Measurements from ENCODE around the gene TRPM2.

Gene TRPM2

GRCh38 chr21:44397431-44398031, 44.1 kb downstream of the TRPM2 start:
- Histone ChIP-seq H4K91ac (ENCODE audit: low read depth, low read length) (no peak overlapping the region), H2BK12ac (ENCODE audit: low read length) (no peak overlapping the region), H2AK5ac (ENCODE audit: low read length) (no peak overlapping the region), H3K18ac (ENCODE audit: low read length) (no peak overlapping the region), H3K36me3 (ENCODE audit: control insufficient read depth in 1 of 2, insufficient read depth in 2 of 2, low read length in 2 of 2) (no peaks in the 10 kb centered on the region), H2AFZ (ENCODE audit: insufficient read depth, low read length, poor library complexity) (no peak overlapping the region), H3K4me3 (ENCODE audit: low read depth, low read length) (peak overlapping the region; percentile 12), H3K27ac (ENCODE audit: low read depth, low read length) (no peak overlapping the region), H3K4me2 (ENCODE audit: low read length) (no peak overlapping the region), H3K23ac (ENCODE audit: low read length) (no peak overlapping the region), H3K4me1 (ENCODE audit: control insufficient read depth in 1 of 2, insufficient read depth in 2 of 2, low read length in 2 of 2) (peaks cover 7% of the 10 kb centered on the region in 2 experiments), H3K14ac (ENCODE audit: low read length) (no peak overlapping the region), H3K9ac (ENCODE audit: low read length) (no peak overlapping the region), H3K4ac (ENCODE audit: low read depth, low read length) (no peak overlapping the region), H2BK5ac (ENCODE audit: low read depth, low read length, poor library complexity) (no peak overlapping the region), H3K9me3 (ENCODE audit: insufficient read depth, low read depth, low read length) (peaks cover 20% of the 10 kb centered on the region), H4K12ac (ENCODE audit: low read depth, low read length) (no peak overlapping the region), H4K8ac (ENCODE audit: low read depth, low read length) (no peak overlapping the region), H3K79me1 (ENCODE audit: low read length) (peaks cover 3% of the 10 kb centered on the region), H2BK120ac (ENCODE audit: insufficient read depth, low read length, poor library complexity) (no peak overlapping the region), H3K79me2 (ENCODE audit: control insufficient read depth, insufficient read depth, low read length, poor library complexity) (no peaks in the 10 kb centered on the region), H3K27me3 (ENCODE audit: insufficient read depth, low read length) (no peaks in the 10 kb centered on the region)
- no peak for DNase-seq
- no CpG with 5 or more reads among the region's 22 CpGs for whole genome bisulfite sequencing (ENCODE audit: extremely low coverage, insufficient coverage, insufficient read length)

- Histone ChIP-seq H3K14ac (ENCODE audit: low read length) (no peak overlapping the region), H4K8ac (ENCODE audit: low read depth, low read length) (peak overlapping the region; percentile 44), H3K9ac (ENCODE audit: low read length) (no peak overlapping the region), H3K36me3 (ENCODE audit: control insufficient read depth in 1 of 2, insufficient read depth in 2 of 2, low read length in 2 of 2) (no peaks in the 10 kb centered on the region), H4K91ac (ENCODE audit: low read depth, low read length) (peak overlapping the region; percentile 50), H3K4me2 (ENCODE audit: low read length) (no peak overlapping the region), H2AK5ac (ENCODE audit: low read length) (no peak overlapping the region), H3K27ac (ENCODE audit: low read depth, low read length) (no peak overlapping the region), H2BK12ac (ENCODE audit: low read length) (no peak overlapping the region), H2AFZ (ENCODE audit: insufficient read depth, low read length, poor library complexity) (no peak overlapping the region), H2BK120ac (ENCODE audit: insufficient read depth, low read length, poor library complexity) (peak overlapping the region; percentile 12), H3K18ac (ENCODE audit: low read length) (no peak overlapping the region), H3K4me3 (ENCODE audit: low read depth, low read length) (no peak overlapping the region), H4K12ac (ENCODE audit: low read depth, low read length) (no peak overlapping the region), H2BK5ac (ENCODE audit: low read depth, low read length, poor library complexity) (no peak overlapping the region), H3K4me1 (ENCODE audit: control insufficient read depth in 1 of 2, insufficient read depth in 2 of 2, low read length in 2 of 2) (peaks cover 7% of the 10 kb centered on the region in 2 experiments), H3K27me3 (ENCODE audit: insufficient read depth, low read length) (no peaks in the 10 kb centered on the region), H3K79me2 (ENCODE audit: control insufficient read depth, insufficient read depth, low read length, poor library complexity) (no peaks in the 10 kb centered on the region), H3K4ac (ENCODE audit: low read depth, low read length) (no peak overlapping the region), H3K9me3 (ENCODE audit: insufficient read depth, low read depth, low read length) (peaks cover 25% of the 10 kb centered on the region), H3K79me1 (ENCODE audit: low read length) (peaks cover 3% of the 10 kb centered on the region), H3K23ac (ENCODE audit: low read length) (no peak overlapping the region)
- WGBS (ENCODE audit: extremely low coverage, insufficient coverage, insufficient read length): no CpG with 5 or more reads among the region's 9 CpGs
- DNase-seq: no peak
Observed at GRCh38 chr21:44398499-44398898, 45.1 kb downstream of the TRPM2 start.

GRCh38 chr21:44399151-44399954, 45.9 kb downstream of the TRPM2 start:
- Histone ChIP-seq H4K8ac (ENCODE audit: low read depth, low read length) (no peak overlapping the region), H3K27ac (ENCODE audit: low read depth, low read length) (no peak overlapping the region), H2BK12ac (ENCODE audit: low read length) (peak overlapping the region; percentile 16), H3K18ac (ENCODE audit: low read length) (no peak overlapping the region), H3K9me3 (ENCODE audit: insufficient read depth, low read depth, low read length) (peaks cover 26% of the 10 kb centered on the region), H2BK120ac (ENCODE audit: insufficient read depth, low read length, poor library complexity) (peak overlapping the region; percentile 12), H3K79me2 (ENCODE audit: control insufficient read depth, insufficient read depth, low read length, poor library complexity) (no peaks in the 10 kb centered on the region), H3K4me2 (ENCODE audit: low read length) (no peak overlapping the region), H3K36me3 (ENCODE audit: control insufficient read depth in 1 of 2, insufficient read depth in 2 of 2, low read length in 2 of 2) (no peaks in the 10 kb centered on the region), H3K27me3 (ENCODE audit: insufficient read depth, low read length) (no peaks in the 10 kb centered on the region), H4K12ac (ENCODE audit: low read depth, low read length) (no peak overlapping the region), H4K91ac (ENCODE audit: low read depth, low read length) (peak overlapping the region; percentile 50), H3K4ac (ENCODE audit: low read depth, low read length) (no peak overlapping the region), H3K9ac (ENCODE audit: low read length) (no peak overlapping the region), H3K4me1 (ENCODE audit: control insufficient read depth in 1 of 2, insufficient read depth in 2 of 2, low read length in 2 of 2) (peaks cover 7% of the 10 kb centered on the region in 2 experiments), H3K14ac (ENCODE audit: low read length) (no peak overlapping the region), H2AFZ (ENCODE audit: insufficient read depth, low read length, poor library complexity) (no peak overlapping the region), H2BK5ac (ENCODE audit: low read depth, low read length, poor library complexity) (no peak overlapping the region), H3K4me3 (ENCODE audit: low read depth, low read length) (no peak overlapping the region), H3K79me1 (ENCODE audit: low read length) (peaks cover 3% of the 10 kb centered on the region), H3K23ac (ENCODE audit: low read length) (no peak overlapping the region), H2AK5ac (ENCODE audit: low read length) (no peak overlapping the region)
- no CpG with 5 or more reads among the region's 33 CpGs for WGBS (ENCODE audit: extremely low coverage, insufficient coverage, insufficient read length)
- DNase-seq: no peak

- Histone ChIP-seq H3K4ac (ENCODE audit: low read depth, low read length) (no peak overlapping the region), H3K9me3 (ENCODE audit: insufficient read depth, low read depth, low read length) (peaks cover 30% of the 10 kb centered on the region), H4K12ac (ENCODE audit: low read depth, low read length) (no peak overlapping the region), H2BK12ac (ENCODE audit: low read length) (no peak overlapping the region), H2AFZ (ENCODE audit: insufficient read depth, low read length, poor library complexity) (no peak overlapping the region), H3K27ac (ENCODE audit: low read depth, low read length) (no peak overlapping the region), H3K4me2 (ENCODE audit: low read length) (no peak overlapping the region), H3K79me2 (ENCODE audit: control insufficient read depth, insufficient read depth, low read length, poor library complexity) (no peaks in the 10 kb centered on the region), H3K79me1 (ENCODE audit: low read length) (peaks cover 3% of the 10 kb centered on the region), H3K4me3 (ENCODE audit: low read depth, low read length) (no peak overlapping the region), H4K91ac (ENCODE audit: low read depth, low read length) (no peak overlapping the region), H2BK120ac (ENCODE audit: insufficient read depth, low read length, poor library complexity) (no peak overlapping the region), H3K14ac (ENCODE audit: low read length) (no peak overlapping the region), H3K36me3 (ENCODE audit: control insufficient read depth in 1 of 2, insufficient read depth in 2 of 2, low read length in 2 of 2) (no peaks in the 10 kb centered on the region), H2BK5ac (ENCODE audit: low read depth, low read length, poor library complexity) (no peak overlapping the region), H2AK5ac (ENCODE audit: low read length) (no peak overlapping the region), H3K23ac (ENCODE audit: low read length) (no peak overlapping the region), H3K4me1 (ENCODE audit: control insufficient read depth in 1 of 2, insufficient read depth in 2 of 2, low read length in 2 of 2) (peaks cover 7% of the 10 kb centered on the region in 2 experiments), H3K27me3 (ENCODE audit: insufficient read depth, low read length) (no peaks in the 10 kb centered on the region), H3K9ac (ENCODE audit: low read length) (no peak overlapping the region), H4K8ac (ENCODE audit: low read depth, low read length) (no peak overlapping the region), H3K18ac (ENCODE audit: low read length) (no peak overlapping the region)
- no CpG with 5 or more reads among the region's 25 CpGs for WGBS (ENCODE audit: extremely low coverage, insufficient coverage, insufficient read length)
- DNase-seq: no peak
Observed at GRCh38 chr21:44399955-44400790, 46.8 kb downstream of the TRPM2 start.
